Omental fat pad (tissue), 4 donors: ENCODE results near the gene HSP90B1. TPM values are rescaled to one million over a fixed set of nuclear protein-coding genes. Genes with fewer than 3 reads are reported as not detected.

ENCODE experiments used
- ATAC-seq: fragments of 150-250 bp; one replicate; pipeline ENCODE4 v1.9.1; 2016; ENCODE audit warnings: mild to moderate bottlenecking, moderate library complexity; ENCODE audit not compliant: low FRiP score
- DNase-seq: peaks from one replicate; pipeline ENCODE4 v3.0.0-alpha.2; 2019; ENCODE audit warnings: low spot score
- CTCF ChIP-seq, 3 donors: fragments of 450-650 bp; IDR thresholded peaks; one replicate each; pipeline ENCODE4 v1.5.1; 2016 to 2017; ENCODE audit warnings: antibody characterized with exemption in 3 of 3, mild to moderate bottlenecking in 3 of 3, moderate library complexity in 2 of 3
- total RNA-seq, 4 donors: library from RNA; depleted of rRNA; stranded (reverse); fragments of >200 nt; gene quantifications; one replicate each; pipeline ENCODE4 v1.1.0, GENCODE V29; 2016

HSP90B1 gene
- total RNA-seq, 4 donors from 2014 or later = 289 to 590 (median 554) TPM

GRCh38 chr12:103887738-103888137 lies 42.5 kb upstream of the HSP90B1 start:
- ATAC-seq (no peak), DNase-seq (no peak)
- no peak for TF ChIP-seq CTCF (IDR thresholded peaks at IDR 0.05)

- ATAC-seq = no peak
- TF ChIP-seq CTCF (IDR thresholded peaks at IDR 0.05) = no peak
- no peak for DNase-seq
Measured at GRCh38 chr12:103897316-103897715, 32.9 kb upstream of the HSP90B1 start.

GRCh38 chr12:103901518-103902173 lies 28.6 kb upstream of the HSP90B1 start:
- no peak for ATAC-seq
- DNase-seq = no peak
- no peak for TF ChIP-seq CTCF (IDR thresholded peaks at IDR 0.05)

GRCh38 chr12:103903993-103904392 lies 26.2 kb upstream of the HSP90B1 start:
- no peak for ATAC-seq
- no peak for DNase-seq
- TF ChIP-seq CTCF (IDR thresholded peaks at IDR 0.05) = no peak

GRCh38 chr12:103905730-103906349 lies 24.4 kb upstream of the HSP90B1 start:
- DNase-seq = no peak
- no peak for ATAC-seq
- TF ChIP-seq CTCF (IDR thresholded peaks at IDR 0.05) = no peak

GRCh38 chr12:103908246-103908541 lies 22.0 kb upstream of the HSP90B1 start:
- no peak for TF ChIP-seq CTCF (IDR thresholded peaks at IDR 0.05)
- no peak for ATAC-seq
- no peak for DNase-seq

GRCh38 chr12:103908877-103909276 lies 21.3 kb upstream of the HSP90B1 start:
- ATAC-seq (no peak), DNase-seq (no peak)
- no peak for TF ChIP-seq CTCF (IDR thresholded peaks at IDR 0.05)
